HG03432 (cell line): Measurements from ENCODE around the gene PRTN3.
"Not testable (repeated sequence)": the region's sequence is repeated elsewhere in the genome, so short reads cannot be mapped to it uniquely, and the experiment has no call there.

Source experiments
- ATAC-seq: cut with Tn5 transposase; IDR thresholded peaks from one replicate; pipeline ENCODE4 v1.9.1; 2021; ENCODE audit warnings: mild to moderate bottlenecking, moderate library complexity; ENCODE audit not compliant: unreplicated experiment

The PRTN3 gene

DNA sequence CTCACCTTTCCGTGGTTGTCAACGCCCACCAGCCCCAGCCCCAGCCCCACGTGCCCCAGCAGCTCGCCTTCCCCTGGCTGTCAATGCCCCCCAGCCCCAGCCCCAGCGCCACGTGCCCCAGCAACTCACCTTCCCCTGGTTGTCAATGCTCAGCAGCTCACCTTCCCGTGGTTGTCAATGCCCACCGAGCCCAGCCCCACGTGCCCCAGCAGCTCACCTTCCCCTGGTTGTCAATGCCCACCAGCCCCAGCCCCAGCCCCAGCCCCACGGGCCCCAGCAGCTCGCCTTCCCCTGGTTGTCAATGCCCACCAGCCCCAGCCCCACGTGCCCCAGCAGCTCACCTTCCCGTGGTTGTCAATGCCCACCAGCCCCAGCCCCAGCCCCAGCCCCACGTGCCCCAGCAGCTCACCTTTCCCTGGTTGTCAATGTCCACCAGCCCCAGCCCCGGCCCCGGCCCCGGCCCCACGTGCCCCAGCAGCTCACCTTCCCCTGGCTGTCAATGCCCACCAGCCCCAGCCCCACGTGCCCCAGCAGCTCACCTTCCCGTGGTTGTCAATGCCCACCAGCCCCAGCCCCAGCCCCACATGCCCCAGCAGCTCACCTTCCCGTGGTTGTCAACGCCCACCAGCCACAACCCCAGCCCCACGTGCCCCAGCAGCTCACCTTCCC, 37.3 kb downstream of the PRTN3 start:
- not testable (repeated sequence) for ATAC-seq

DNA sequence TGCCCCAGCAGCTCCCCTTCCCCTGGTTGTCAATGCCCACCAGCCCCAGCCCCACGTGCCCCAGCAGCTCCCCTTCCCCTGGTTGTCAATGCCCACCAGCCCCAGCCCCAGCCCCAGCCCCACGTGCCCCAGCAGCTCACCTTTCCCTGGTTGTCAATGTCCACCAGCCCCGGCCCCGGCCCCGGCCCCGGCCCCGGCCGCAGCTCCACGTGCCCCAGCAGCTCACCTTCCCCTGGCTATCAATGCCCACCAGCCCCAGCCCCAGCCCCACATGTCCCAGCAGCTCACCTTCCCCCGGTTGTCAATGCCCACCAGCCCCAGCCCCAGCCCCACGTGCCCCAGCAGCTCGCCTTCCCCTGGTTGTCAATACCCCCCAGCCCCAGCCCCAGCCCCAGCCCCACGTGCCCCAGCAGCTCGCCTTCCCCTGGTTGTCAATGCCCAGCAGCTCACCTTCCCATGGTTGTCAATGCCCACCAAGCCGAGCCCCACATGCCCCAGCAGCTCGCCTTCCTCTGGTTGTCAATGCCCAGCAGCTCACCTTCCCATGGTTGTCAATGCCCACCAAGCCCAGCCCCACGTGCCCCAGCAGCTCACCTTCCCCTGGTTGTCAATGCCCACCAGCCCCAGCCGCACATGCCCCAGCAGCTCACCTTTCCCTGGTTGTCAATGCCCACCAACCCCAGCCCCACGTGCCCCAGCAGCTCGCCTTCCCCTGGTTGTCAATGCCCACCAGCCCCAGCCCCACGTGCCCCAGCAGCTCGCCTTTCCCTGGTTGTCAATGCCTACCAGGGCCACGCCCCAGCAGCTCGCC, 38.2 kb downstream of the PRTN3 start:
- ATAC-seq, result not testable (repeated sequence)

DNA sequence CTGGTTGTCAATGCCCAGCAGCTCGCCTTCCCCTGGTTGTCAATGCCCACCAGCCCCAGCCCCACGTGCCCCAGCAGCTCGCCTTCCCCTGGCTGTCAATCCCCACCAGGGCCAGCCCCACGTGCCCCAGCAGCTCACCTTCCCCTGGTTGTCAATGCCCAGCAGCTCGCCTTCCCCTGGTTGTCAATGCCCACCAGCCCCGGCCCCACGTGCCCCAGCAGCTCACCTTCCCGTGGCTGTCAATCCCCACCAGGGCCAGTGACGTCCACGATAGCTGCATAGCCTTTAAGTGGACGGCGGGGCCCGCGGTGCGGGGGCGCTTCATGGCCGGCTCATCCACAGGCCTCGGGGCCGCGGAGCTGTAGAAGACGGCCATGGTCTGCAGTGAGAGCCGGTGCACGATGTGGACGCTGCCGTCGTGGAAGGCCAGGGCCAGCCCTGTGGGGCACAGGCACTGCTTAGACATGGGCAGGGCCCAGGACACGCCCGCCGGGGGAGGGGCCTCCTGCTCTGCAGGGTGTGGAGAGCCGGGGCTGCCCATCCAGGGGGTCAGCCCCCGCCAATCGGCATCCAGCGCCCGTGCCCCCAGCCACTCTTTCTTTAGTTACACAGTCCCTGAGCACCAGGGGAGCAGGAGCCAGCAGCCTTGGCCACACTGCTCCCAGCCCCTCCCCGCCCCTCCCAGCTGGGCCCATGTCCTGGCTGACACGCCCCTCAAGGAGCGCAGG, 39.1 kb downstream of the PRTN3 start:
- no peak for ATAC-seq

GRCh38 chr19:881385-882071, 40.7 kb downstream of the PRTN3 start:
- no peak for ATAC-seq

- no peak for ATAC-seq
Observed at GRCh38 chr19:882871-883497, 42.2 kb downstream of the PRTN3 start.

- no peak for ATAC-seq
Observed at GRCh38 chr19:883661-884211, 42.9 kb downstream of the PRTN3 start.

DNA sequence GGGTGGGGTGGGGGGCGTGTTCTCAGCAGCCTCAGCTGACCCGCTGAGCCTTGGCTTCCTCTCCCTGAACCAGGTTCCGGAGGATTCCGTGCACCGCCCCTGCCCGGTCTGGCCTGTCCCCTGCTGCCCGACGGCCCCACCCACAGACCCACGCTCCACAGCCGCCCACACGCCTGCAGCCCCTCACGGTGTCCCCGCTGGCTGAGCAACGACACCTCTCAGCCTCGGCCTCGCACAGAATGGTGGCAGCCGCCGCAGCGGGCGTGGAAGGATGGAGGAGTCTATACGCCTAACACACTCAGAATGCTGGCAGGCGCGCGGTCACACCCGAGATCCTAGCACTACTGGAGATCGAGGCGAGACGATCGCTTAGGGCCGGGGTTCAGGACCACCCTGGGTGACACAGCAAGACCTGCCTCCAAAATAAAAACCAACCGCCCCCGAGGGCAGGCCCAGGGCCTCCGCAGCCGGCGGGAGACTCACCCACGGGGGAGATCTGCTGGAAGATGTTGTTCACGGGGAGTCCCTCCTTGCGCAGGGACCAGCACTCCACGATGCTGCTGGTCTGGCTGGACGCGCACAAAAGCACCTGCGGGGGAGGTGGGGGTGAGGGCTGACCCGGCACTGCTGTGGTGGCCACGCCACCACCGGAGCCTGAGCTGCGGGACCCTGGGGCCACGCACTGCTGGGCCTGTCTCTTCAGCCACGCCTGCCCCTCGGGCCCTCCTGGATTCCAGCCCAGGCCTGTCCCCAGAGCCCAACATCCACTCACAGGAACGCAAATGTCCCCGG, 43.8 kb downstream of the PRTN3 start:
- no peak for ATAC-seq

GRCh38 chr19:885536-886224, 44.9 kb downstream of the PRTN3 start:
- ATAC-seq, result no peak

- no peak for ATAC-seq
Observed at GRCh38 chr19:887072-887471, 46.3 kb downstream of the PRTN3 start.

DNA sequence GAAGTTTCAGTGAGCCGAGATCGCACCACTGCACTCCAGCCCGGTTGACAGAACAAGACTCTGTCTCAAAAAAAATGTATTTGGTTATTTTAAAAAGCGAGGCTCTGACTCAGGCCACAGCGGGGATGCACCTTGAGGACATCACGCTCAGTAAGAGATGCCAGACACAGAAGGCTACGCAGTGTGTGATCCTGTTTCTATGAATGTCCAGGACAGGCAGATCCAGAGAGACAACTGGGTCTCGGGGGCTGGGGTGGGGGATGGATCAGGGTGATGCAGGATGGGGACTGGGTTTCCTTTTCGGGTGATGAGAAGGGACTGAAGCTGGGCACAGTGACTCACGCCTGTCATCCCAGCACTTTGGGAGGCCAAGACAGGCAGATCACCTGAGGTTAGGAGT, 46.8 kb downstream of the PRTN3 start:
- no peak for ATAC-seq

GRCh38 chr19:888581-889385, 48.0 kb downstream of the PRTN3 start:
- no peak for ATAC-seq

DNA sequence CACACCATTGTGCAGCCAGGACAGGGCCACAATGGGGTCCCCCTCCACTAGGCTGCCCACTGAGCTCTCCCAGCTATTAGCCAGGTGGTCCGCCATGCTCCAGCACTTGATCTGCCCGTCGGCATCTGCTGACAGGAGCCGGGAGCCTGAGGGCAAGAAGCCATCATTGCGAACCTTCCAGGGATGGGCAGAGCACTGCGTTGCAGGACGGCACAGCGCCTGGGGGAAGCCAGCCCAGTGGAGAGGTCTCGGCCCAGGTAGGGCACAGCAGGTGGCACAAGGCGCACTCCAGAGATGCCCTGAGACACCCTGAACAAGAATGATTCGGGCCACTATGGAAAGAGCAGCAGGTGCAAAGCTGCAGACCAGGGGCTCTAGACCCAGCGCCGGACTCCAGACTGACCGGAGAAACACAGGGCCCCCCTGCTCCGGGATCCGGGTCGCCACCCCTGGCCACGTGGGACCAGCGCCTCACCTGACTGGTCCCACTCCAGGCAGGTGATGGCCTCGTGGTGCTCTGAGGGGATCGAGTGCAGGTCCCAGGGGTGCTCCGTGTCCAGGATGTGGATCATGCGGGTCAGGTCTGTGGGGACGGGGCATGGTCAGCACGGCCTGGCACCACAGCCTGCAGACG, 49.0 kb downstream of the PRTN3 start:
- no peak for ATAC-seq

DNA sequence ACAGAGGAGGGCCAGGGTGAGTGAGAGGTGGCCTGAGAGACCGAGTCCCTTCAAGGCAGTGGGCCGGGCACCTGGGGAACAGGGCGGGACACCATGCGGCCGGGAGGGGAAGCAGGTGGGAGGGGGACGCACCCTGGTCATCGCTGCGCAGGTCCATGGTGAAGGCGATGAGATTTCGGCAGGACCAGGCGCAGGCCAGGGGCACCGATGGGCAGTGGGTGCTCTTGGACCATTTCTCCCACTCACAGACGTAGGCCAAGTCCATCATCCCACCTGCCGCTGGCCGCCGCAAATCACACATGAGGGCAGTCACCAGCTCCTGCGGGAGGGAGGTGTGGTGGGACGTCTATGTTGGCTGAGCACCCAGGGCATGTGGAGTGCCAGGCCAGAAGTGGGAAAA, 50.0 kb downstream of the PRTN3 start:
- ATAC-seq, result no peak

DNA sequence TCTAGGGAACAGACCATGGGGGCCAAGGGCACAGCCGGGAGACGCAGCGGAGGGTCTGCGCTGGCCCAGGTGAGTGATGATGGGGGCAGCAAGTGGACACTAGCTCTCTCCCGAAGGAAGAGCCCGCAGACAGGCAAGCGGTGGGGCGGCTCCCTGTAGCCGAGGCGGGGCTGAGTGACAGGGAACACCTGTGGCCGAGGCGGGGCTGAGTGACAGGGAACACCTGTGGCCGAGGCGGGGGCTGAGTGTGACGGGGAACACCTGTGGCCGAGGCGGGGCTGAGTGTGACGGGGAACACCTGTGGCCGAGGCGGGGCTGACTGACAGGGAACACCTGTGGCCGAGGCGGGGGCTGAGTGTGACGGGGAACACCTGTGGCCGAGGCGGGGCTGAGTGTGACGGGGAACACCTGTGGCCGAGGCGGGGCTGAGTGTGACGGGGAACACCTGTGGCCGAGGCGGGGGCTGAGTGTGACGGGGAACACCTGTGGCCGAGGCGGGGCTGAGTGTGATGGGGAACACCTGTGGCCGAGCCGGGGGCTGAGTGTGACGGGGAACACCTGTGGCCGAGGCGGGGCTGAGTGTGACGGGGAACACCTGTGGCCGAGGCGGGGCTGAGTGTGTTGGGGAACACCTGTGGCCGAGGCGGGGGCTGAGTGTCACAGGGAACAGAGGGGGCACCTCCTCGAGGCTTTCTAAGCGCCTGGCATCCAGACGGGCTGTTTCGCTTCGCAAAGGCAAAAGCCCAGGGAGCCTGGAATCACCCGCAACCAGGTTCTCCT, 50.8 kb downstream of the PRTN3 start:
- not testable (repeated sequence) for ATAC-seq

- ATAC-seq, result no peak
Observed at GRCh38 chr19:892243-892893, 51.6 kb downstream of the PRTN3 start.

- peak; percentile 81 for ATAC-seq
Observed at GRCh38 chr19:892894-893689, 52.3 kb downstream of the PRTN3 start, which contains the start of the genes MED16 and RNU6-9. Gene MED16, minus strand, starts transcription at chr19:893187. Its CDS starts 2,056 bp downstream, at chr19:891131. Gene RNU6-9, plus strand, starts transcription at chr19:893484.
